Measurements from ENCODE around the gene SLC39A7. TPM values are rescaled to one million over a fixed set of nuclear protein-coding genes. Genes with fewer than 3 reads are reported as not detected.

The SLC39A7 gene
- total RNA-seq, 2 donors from 2014 or later: 170 to 212 TPM

DNA sequence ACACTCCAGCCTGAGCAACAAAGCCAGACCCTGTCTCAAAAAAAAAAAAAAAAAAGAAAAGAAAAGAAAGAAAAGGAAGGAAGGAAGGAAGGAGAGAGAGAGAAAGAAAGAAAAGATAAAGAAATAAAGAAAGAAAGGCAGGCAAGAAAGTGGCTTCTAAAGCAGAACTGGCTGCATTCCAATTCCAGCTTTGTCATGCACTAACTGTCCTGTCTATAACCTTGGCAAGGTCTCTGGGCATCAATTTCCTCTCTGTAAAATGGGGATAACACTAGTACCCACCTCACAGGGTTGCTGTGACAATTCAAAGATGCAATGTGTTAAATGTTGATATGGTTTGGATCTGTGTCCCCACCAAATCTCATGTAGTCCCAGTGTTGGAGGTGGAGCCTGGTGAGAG lies 35.7 kb downstream of the SLC39A7 start:
- H3K9me3 ChIP-seq: no peaks in the 10 kb centered on the region
- H3K9ac ChIP-seq (ENCODE audit: low read depth in 2 of 2, low read length in 2 of 2): no peak overlapping the region
- no peaks in the 10 kb centered on the region for H3K36me3 ChIP-seq
- intact Hi-C loops (cut with DNase I): no loop called here
- H3K4me3 ChIP-seq: no peak overlapping the region
- no peak overlapping the region for H3K27ac ChIP-seq
- no peak for DNase-seq
- no peak for TF ChIP-seq CTCF (IDR thresholded peaks at IDR 0.05)
- H3K27me3 ChIP-seq: no peaks in the 10 kb centered on the region
- no peaks in the 10 kb centered on the region for H3K4me1 ChIP-seq

- no peak overlapping the region for H3K9ac ChIP-seq (ENCODE audit: low read depth in 2 of 2, low read length in 2 of 2)
- H3K36me3 ChIP-seq: no peaks in the 10 kb centered on the region
- H3K4me1 ChIP-seq: no peaks in the 10 kb centered on the region
- H3K9me3 ChIP-seq: no peaks in the 10 kb centered on the region
- DNase-seq: no peak
- TF ChIP-seq CTCF (IDR thresholded peaks at IDR 0.05): no peak
- H3K4me3 ChIP-seq: no peak overlapping the region
- no peak overlapping the region for H3K27ac ChIP-seq
- intact Hi-C loops (cut with DNase I): no loop called here
- no peaks in the 10 kb centered on the region for H3K27me3 ChIP-seq
Measured at GRCh38 chr6:33236852-33237251, 36.2 kb downstream of the SLC39A7 start.

DNA sequence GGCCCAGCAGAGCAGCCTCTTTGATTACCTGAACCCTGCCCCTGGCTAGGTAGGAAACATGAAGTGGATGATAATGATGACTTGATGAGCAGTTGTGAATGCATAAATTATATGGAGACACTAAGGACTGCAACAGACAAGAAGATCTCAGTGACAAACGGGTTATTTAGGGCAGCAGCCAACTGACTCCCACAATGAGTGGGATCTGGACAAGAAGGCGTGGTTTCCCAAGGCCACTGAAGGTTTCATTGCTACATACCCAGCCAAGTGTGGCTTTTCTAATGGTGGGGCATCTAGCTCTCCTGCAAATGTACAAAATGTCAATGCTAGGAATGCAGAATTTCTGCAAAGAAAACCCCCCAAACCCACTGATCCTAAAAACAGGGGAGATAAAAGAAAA lies 37.1 kb downstream of the SLC39A7 start:
- no peak for TF ChIP-seq CTCF (IDR thresholded peaks at IDR 0.05)
- no peaks in the 10 kb centered on the region for H3K4me1 ChIP-seq
- intact Hi-C loops (cut with DNase I): no loop called here
- no peak overlapping the region for H3K9ac ChIP-seq (ENCODE audit: low read depth in 2 of 2, low read length in 2 of 2)
- H3K27me3 ChIP-seq: no peaks in the 10 kb centered on the region
- no peak overlapping the region for H3K27ac ChIP-seq
- H3K4me3 ChIP-seq: no peak overlapping the region
- H3K9me3 ChIP-seq: no peaks in the 10 kb centered on the region
- no peaks in the 10 kb centered on the region for H3K36me3 ChIP-seq
- no peak for DNase-seq

GRCh38 chr6:33241968-33242367 lies 41.3 kb downstream of the SLC39A7 start:
- H3K27me3 ChIP-seq: no peaks in the 10 kb centered on the region
- H3K9ac ChIP-seq (ENCODE audit: low read depth in 2 of 2, low read length in 2 of 2): no peak overlapping the region
- DNase-seq: no peak
- no peaks in the 10 kb centered on the region for H3K36me3 ChIP-seq
- no peak for TF ChIP-seq CTCF (IDR thresholded peaks at IDR 0.05)
- no peak overlapping the region for H3K27ac ChIP-seq
- H3K4me3 ChIP-seq: no peak overlapping the region
- intact Hi-C loops (cut with DNase I): no loop called here
- no peaks in the 10 kb centered on the region for H3K9me3 ChIP-seq
- H3K4me1 ChIP-seq: no peaks in the 10 kb centered on the region

- H3K27me3 ChIP-seq: no peaks in the 10 kb centered on the region
- H3K9me3 ChIP-seq: no peaks in the 10 kb centered on the region
- H3K9ac ChIP-seq (ENCODE audit: low read depth in 2 of 2, low read length in 2 of 2): no peak overlapping the region
- H3K27ac ChIP-seq: no peak overlapping the region
- intact Hi-C loops (cut with DNase I): no loop called here
- no peaks in the 10 kb centered on the region for H3K36me3 ChIP-seq
- TF ChIP-seq CTCF (IDR thresholded peaks at IDR 0.05): no peak
- no peaks in the 10 kb centered on the region for H3K4me1 ChIP-seq
- no peak for DNase-seq
- H3K4me3 ChIP-seq: no peak overlapping the region
Measured at GRCh38 chr6:33243476-33243875, 42.8 kb downstream of the SLC39A7 start.
